Cerebellar nuclear complex (tissue), 1 donor: ENCODE results near the gene SETX.

Experiments
- DNase-seq, 2 experiments: peaks; one replicate each; lab custom pipeline; 2025; lab: John Stamatoyannopoulos, UW

SETX gene

GRCh38 chr9:132351404-132352045 lies 3.3 kb downstream of the SETX start:
- no peak for DNase-seq

- no peak for DNase-seq
Measured at GRCh38 chr9:132350861-132351315, 3.9 kb downstream of the SETX start.

- no peak for DNase-seq
Measured at GRCh38 chr9:132348676-132349075, 6.1 kb downstream of the SETX start.

- no peak for DNase-seq
Measured at GRCh38 chr9:132346177-132346576, 8.6 kb downstream of the SETX start.

- DNase-seq: no peak
Measured at GRCh38 chr9:132341177-132341840, 13.5 kb downstream of the SETX start.

- no peak for DNase-seq
Measured at GRCh38 chr9:132334364-132334763, 20.4 kb downstream of the SETX start.

- no peak for DNase-seq
Measured at GRCh38 chr9:132333556-132333955, 21.2 kb downstream of the SETX start.

- no peak for DNase-seq
Measured at GRCh38 chr9:132328580-132328979, 26.2 kb downstream of the SETX start.

GRCh38 chr9:132327537-132327936 lies 27.2 kb downstream of the SETX start:
- no peak for DNase-seq

GRCh38 chr9:132324425-132324824 lies 30.4 kb downstream of the SETX start:
- no peak for DNase-seq

- no peak for DNase-seq
Measured at GRCh38 chr9:132319421-132320110, 35.2 kb downstream of the SETX start.

- no peak for DNase-seq
Measured at GRCh38 chr9:132312873-132313272, 41.9 kb downstream of the SETX start.

GRCh38 chr9:132312426-132312825 lies 42.4 kb downstream of the SETX start:
- no peak for DNase-seq

- DNase-seq: no peak
Measured at GRCh38 chr9:132311978-132312377, 42.8 kb downstream of the SETX start.

- DNase-seq: no peak
Measured at GRCh38 chr9:132309056-132309455, 45.7 kb downstream of the SETX start.

- no peak for DNase-seq
Measured at GRCh38 chr9:132301521-132301920, 53.3 kb downstream of the SETX start.

- DNase-seq: no peak
Measured at GRCh38 chr9:132299221-132299620, 55.6 kb downstream of the SETX start.

GRCh38 chr9:132295181-132295580 lies 59.6 kb downstream of the SETX start:
- DNase-seq: no peak

- no peak for DNase-seq
Measured at GRCh38 chr9:132293145-132293721, 61.6 kb downstream of the SETX start.

GRCh38 chr9:132288966-132289365 lies 65.8 kb downstream of the SETX start:
- no peak for DNase-seq

GRCh38 chr9:132288361-132288760 lies 66.4 kb downstream of the SETX start:
- DNase-seq: no peak

GRCh38 chr9:132287256-132287760 lies 67.5 kb downstream of the SETX start:
- DNase-seq: no peak

- DNase-seq: no peak
Measured at GRCh38 chr9:132283863-132284262, 70.9 kb downstream of the SETX start.
